Activated naive CD4-positive, alpha-beta T cell treated with Interleukin-2 at 50 U/mL for 16 hours (primary cell): ENCODE data around the gene MOCS1.

Experiments
- DNase-seq: peaks from one replicate; pipeline ENCODE4 v3.0.0-alpha.2; 2020

MOCS1 gene

GRCh38 chr6:39947611-39948068 is 13.4 kb upstream of the MOCS1 start:
- no peak for DNase-seq

DNA sequence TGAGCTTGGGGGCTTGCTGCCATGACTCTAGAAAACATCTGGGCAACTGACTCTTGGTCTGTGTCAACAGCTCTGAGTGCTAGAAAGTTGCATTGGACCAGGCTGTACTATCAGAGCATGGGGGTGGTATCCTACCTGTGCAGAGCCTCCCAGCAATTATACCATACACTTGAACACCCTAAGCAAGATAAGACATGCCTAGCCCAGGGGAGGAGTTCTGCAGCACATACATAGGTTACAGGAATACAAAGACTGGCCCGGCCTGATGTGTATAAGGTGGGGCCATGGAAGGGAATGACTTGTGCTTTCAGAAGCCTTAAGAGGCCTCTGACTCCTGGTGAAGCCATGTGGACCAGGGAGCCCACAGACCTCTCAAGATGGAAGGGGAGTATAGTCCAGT is 11.4 kb upstream of the MOCS1 start:
- DNase-seq = no peak

DNA sequence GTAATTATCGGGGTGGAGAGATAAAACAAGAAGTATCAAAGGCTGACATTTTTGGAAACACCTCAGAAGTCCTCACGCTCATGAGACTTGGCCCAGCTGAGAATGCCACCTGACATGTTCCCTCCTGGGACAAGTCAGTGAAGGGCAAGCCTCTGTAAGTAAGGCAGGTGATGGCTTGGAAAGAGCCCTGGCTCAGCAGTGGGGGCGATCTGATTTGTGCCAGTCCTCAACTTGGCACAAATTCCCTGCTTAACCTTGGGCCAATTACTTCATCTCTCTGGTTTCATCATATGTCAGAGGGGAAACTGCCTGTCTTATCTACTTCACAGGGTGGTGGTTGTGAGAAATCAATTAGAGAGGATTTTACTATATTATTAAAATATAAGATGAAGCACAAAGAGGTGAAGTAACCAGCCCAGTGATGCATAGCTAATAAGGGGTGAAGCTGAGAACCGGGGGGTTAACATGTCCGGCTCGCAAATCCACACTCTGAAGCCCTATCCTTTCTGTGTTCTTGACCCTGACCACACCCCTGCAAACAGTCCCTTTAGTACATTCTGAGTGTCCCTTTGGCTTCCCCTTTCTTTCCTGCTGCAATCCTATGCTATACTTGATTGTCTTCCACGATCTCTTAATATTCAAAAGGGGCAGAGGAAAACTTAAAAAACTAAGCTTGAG is 8.8 kb upstream of the MOCS1 start:
- DNase-seq = no peak

DNA sequence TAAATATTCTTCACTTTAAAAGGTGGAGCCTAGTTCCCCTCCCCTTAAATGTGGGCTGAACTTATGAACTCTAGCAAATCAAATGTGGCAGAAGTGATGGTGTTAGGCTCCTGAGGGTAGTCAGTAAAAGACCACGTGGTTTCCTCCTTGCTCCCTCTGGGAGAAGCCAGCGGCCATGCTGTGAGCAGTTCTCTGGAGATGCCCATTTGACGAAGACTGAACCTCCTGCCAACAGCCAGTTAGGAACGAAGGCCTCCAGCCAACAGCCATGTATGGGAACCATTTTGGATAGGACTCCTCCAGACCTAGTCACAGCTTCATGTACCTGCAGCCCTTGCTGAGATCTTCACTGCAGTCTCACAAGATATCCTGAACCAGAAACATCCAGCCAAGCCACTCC is 7.6 kb upstream of the MOCS1 start:
- DNase-seq = no peak

DNA sequence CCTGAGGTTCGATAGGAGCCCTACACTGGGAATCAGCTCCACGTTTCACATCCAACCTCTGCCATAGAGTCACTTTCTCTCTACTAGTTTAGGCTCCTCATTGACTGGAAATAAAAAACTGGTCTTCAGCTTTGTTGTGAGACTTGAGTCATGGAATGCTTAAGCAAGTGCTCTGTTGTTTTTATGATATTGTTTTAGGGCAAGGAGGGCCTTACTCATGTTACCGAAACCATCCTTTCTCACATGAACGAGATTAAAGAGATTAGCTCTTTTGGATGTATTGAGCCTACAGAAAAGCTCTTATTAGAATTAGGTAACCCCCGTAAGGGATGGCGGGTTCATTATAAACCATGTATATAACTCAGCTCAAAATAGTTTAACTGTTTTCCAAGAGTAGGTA is 6.9 kb upstream of the MOCS1 start:
- no peak for DNase-seq

DNA sequence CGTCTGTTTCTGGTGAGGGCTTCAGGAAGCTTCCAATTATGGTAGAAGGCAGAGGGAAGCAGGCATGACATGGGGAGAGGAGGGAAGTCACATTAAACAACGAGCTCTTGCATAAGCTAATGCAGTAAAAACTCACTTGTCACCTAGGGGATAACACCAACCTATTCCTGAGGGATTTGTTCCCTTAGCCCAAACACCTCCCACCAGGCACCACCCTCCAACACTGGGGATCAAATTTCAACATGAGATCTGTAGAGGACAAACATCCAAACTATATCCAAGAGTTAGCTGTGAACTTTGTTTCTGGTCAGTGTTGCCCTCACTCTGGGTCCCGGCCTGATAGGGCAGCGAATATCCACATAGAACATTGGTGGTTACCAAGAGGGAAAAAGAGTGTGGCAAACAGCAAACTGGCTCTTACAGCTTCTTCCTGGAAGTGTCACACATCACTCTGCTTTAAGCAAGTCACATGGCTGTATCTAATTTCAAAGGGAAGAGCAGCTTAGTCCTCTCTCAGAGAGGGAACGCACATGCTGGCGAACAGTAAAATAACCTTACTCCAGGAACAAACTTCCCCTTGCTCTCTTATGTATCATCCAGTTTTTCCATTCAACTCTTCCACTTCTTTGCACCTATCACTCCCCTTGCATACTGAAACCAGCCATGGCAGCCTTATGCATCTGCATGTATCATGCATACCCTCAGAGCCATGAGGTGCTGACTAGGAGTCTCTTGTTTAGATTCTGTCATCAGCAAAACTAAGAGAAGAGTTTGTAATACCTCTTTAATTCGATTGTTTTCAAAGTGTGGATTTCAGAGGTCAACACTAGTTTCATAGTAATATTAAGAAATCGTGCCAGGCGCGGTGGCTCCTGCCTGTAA is 4.8 kb upstream of the MOCS1 start:
- no peak for DNase-seq

DNA sequence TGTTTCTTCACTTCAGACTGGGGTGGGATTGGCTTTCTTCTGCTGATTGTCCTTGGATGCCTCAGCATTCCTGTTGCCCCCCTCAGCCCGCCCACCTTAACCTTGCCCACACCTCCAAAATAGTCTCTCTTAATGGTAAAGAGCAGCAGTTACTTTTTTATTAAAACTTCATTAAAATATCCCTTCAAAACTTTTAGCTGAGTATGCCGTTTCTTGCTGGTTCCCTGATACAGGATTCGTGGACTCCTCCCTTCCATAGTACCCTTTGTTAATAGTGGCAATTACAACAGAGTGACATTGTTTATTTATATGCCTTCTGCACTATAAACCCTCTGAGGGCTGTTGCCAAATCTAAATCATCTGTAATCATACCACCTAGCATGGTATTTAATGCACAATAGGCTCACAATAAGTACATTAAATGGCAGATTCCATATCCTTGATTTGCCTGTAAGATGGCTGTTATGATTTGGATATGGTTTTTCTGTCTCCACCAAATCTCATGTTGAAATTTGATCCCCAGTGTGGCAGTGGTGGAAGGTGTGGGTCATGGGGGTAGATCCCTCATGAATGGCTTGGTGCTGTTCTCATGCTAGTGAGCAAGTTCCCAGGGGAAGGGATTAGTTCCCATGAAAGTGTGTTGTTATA is 3.5 kb upstream of the MOCS1 start:
- DNase-seq = no peak

DNA sequence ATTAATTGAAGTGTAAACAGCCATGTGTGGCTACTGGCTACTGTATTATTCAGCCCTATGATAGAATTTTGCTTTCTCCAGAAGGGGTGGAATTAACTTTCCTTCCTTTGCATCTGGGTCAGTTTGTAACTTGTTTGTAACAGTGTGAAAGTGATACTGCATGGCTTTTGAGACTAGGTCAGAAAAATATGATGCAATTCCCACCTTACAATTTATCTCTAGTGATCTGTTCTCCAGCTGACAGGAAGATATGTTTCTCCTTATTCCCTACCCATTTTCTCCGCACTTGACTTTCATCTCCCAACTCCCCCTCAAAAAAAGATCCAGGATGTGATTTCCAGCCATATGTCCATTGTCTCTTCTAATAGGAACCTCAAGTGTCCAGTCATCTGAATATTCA is 2.6 kb upstream of the MOCS1 start:
- DNase-seq = no peak

GRCh38 chr6:39935241-39935640 is 979 bp upstream of the MOCS1 start:
- no peak for DNase-seq

DNA sequence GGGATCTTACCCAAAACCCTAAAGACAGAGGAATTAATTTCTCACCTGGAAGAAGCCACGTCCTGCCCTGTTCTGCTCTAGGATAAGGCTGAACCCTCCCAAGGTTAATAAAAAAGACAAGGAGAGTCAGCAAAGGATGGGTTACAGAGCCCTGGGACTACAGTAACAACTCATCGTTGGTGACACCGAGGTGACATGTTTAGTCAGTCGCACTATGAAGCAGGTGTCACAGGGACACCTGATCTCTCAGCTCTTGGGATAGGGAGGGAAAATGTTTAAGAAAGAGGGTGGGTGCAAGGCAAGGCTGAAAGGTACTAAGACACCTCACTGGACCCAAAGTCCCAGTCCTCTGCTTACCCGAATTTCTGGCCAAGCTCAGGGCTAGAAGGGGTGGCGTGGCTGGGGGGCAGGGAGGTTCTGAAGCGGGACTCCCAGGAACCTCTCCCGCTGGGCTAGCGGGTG is 562 bp downstream of the MOCS1 start:
- no peak for DNase-seq

DNA sequence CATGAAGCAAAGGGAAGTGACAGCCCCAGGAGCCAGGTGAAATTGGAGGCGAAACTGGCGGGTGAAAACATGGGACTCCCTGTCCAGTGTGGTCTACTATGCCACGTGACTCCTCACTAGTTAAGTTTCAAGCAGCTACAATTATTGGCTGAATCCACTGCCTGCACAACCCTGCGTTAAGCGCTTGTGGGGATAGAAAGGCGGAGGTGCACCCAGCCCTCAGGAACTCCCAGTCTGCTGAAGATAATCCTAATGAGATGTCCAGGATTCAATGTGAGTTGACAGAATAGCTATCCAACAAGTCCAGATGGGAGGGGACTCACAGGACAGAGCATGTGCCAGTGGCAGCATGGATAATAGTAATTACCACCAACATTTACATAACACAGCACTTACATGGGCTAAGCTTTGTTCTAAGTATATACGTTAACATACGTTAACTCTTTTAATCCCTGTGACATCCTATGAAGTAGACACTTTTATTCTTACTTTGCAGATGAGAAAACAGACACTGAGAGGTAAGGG is 1.8 kb downstream of the MOCS1 start:
- no peak for DNase-seq

- DNase-seq = no peak
Observed at GRCh38 chr6:39931607-39932006, 2.7 kb downstream of the MOCS1 start.

- DNase-seq = no peak
Observed at GRCh38 chr6:39930540-39930939, 3.7 kb downstream of the MOCS1 start.

- no peak for DNase-seq
Observed at GRCh38 chr6:39929733-39930461, 4.4 kb downstream of the MOCS1 start.

GRCh38 chr6:39929039-39929732 is 5.1 kb downstream of the MOCS1 start:
- no peak for DNase-seq

DNA sequence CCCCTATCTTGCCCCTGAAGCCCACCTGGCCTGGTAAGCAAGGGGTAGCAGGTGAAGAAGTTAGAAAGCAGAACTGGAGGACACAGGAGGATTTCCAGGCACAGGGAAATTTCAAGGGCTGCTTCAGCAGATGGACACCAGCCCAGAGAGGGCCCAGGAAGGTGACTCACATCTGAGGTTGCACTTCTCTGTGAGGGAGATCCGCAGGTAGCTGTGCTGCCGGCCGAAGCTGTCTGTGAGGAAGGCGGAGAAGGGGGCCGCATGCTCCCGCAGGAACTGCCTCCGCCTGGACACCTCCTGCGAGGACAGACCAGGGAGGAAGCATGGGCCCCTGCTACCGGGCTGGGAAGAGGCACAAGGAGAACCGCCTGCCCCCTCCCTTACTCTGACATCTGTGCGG is 7.1 kb downstream of the MOCS1 start:
- no peak for DNase-seq

DNA sequence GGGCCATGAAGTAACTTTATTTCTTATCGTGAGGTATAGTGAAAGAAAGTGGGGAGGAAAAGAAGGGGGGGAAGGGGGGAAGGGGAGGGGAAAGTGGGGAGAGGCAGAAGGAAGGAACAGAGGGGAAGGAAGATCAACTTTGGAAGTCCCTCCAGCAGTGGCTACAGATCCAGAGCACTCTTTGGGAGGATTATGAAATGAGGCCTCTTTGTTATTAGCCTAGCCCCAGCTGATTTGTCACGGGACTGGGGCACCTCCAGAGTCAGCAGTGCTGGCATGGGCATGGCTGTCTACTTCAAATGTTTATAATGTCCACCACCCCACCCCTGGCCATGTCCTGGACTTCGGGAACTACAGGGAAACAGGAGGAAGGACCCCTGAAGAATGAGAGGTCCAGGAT is 7.6 kb downstream of the MOCS1 start:
- DNase-seq = no peak

DNA sequence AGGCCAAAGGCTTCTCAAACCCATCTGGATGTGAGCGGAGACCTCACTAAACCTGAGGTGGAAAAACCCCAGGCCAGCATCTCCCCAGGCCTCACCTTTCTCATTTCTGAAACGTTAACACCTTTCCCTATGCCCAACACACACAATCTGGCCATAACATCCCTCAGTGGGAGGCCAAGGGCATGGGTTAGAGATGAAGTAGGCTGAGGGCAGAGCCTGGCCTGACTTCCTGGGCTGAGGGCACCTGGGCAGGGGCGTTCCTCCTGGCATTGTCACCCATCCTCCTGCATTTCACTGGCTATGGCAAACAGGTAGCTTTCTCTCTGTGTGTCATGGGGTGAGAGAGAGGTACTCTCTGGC is 8.4 kb downstream of the MOCS1 start:
- DNase-seq = no peak

- DNase-seq = no peak
Observed at GRCh38 chr6:39925191-39925930, 8.9 kb downstream of the MOCS1 start.

DNA sequence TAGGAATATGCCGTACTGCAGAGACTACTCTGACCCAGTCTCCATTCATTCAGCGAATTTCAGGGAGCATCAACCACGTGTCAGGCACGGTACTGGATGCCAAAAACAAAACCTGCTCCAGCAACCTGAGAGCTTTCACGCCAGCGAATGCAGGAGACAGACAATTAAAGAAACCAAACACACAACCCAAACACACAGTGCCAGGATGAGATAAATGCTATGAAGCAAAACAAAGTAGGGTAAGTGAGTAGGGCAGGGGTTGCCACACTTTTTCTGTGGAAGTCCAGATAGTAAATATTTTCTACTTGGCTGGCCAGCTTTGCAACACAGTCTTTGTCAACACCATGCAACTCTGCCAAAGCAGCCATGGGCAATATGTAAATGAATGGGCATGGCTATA is 10.0 kb downstream of the MOCS1 start:
- no peak for DNase-seq

GRCh38 chr6:39923861-39924260 is 10.4 kb downstream of the MOCS1 start:
- no peak for DNase-seq

GRCh38 chr6:39923394-39923793 is 10.9 kb downstream of the MOCS1 start:
- DNase-seq = no peak
